ENCODE measurements around the gene ADAMTS18.

GRCh38 chr16:77285676-77286075 is 149.2 kb downstream of the ADAMTS18 start:
- TF ChIP-seq CTCF (IDR thresholded peaks at IDR 0.05) (no peak), EP300 (IDR thresholded peaks at IDR 0.05) (no peak), POLR2A (IDR thresholded peaks at IDR 0.05) (no peak)
